Amniotic epithelial cell (primary cell): Measurements from ENCODE around the gene ALKBH2.

ENCODE experiments used
- DNase-seq: peaks from one replicate; pipeline ENCODE4 v3.0.0-alpha.2; 2010; ENCODE audit warnings: low read depth

The ALKBH2 gene

GRCh38 chr12:109113661-109114321, 20.5 kb upstream of the ALKBH2 start:
- DNase-seq = no peak

GRCh38 chr12:109112720-109113465, 19.6 kb upstream of the ALKBH2 start:
- DNase-seq = no peak

- peak; percentile 81 for DNase-seq
These were observed 17.8 kb upstream of the ALKBH2 start for GRCh38 chr12:109110988-109111495.

- DNase-seq = no peak
These were observed 16.6 kb upstream of the ALKBH2 start for GRCh38 chr12:109109746-109110350.

GRCh38 chr12:109105176-109105575, 11.9 kb upstream of the ALKBH2 start:
- DNase-seq = no peak

GRCh38 chr12:109102491-109102890, 9.2 kb upstream of the ALKBH2 start:
- no peak for DNase-seq

- DNase-seq = no peak
These were observed 7.5 kb upstream of the ALKBH2 start for GRCh38 chr12:109100741-109101140.

GRCh38 chr12:109099431-109100020, 6.3 kb upstream of the ALKBH2 start:
- peak; percentile 84 for DNase-seq

GRCh38 chr12:109098651-109099050, 5.4 kb upstream of the ALKBH2 start:
- no peak for DNase-seq

- DNase-seq = peak; percentile 42
These were observed 4.9 kb upstream of the ALKBH2 start for GRCh38 chr12:109098183-109098604.

- peak; percentile 86 for DNase-seq
These were observed 4.3 kb upstream of the ALKBH2 start, which contains the start of gene UNG for GRCh38 chr12:109097435-109098182. Gene UNG (plus strand): TSS chr12:109097597. CDS start chr12:109097680, 83 bp downstream.

GRCh38 chr12:109097140-109097434, 3.8 kb upstream of the ALKBH2 start:
- no peak for DNase-seq

GRCh38 chr12:109092497-109093021, 713 bp downstream of the ALKBH2 start:
- DNase-seq = no peak

GRCh38 chr12:109089683-109090082, 3.6 kb downstream of the ALKBH2 start:
- no peak for DNase-seq

- no peak for DNase-seq
These were observed 4.5 kb downstream of the ALKBH2 start for GRCh38 chr12:109088818-109089217.

- DNase-seq = no peak
These were observed 6.0 kb downstream of the ALKBH2 start for GRCh38 chr12:109087250-109087649.

- DNase-seq = no peak
These were observed 7.7 kb downstream of the ALKBH2 start for GRCh38 chr12:109085590-109085989.

- DNase-seq = no peak
These were observed 8.8 kb downstream of the ALKBH2 start for GRCh38 chr12:109084425-109084824.

GRCh38 chr12:109082751-109083150, 10.5 kb downstream of the ALKBH2 start:
- no peak for DNase-seq

GRCh38 chr12:109074866-109075265, 18.4 kb downstream of the ALKBH2 start:
- no peak for DNase-seq
